RWPE2 (cell line): ENCODE data around the gene G3BP1.

Experiments
- ATAC-seq: fragments of 200-7000 bp; cut with Tn5 transposase; 3 replicates; pipeline ENCODE4 v1.9.1; 2021; ENCODE audit warnings: low read depth
- DNase-seq: peaks from one replicate; pipeline ENCODE4 v3.0.0-alpha.2; 2020; ENCODE audit warnings: low spot score
- H3K27ac ChIP-seq: fragments of 450-650 bp; 2 replicates; pipeline ENCODE4 v1.5.1; 2017; ENCODE audit warnings: mild to moderate bottlenecking; ENCODE audit not compliant: poor library complexity, severe bottlenecking
- H3K27me3 ChIP-seq: fragments of 250-450 bp; sonication (Bioruptor Pico); 2 replicates; pipeline ENCODE4 v1.5.1; 2021; ENCODE audit warnings: mild to moderate bottlenecking, moderate library complexity; ENCODE audit not compliant: insufficient read depth, poor library complexity, severe bottlenecking
- H3K36me3 ChIP-seq: fragments of 250-450 bp; sonication (Bioruptor Pico); 2 replicates; pipeline ENCODE4 v1.5.1; 2020; ENCODE audit warnings: low read depth, mild to moderate bottlenecking, moderate library complexity
- H3K4me1 ChIP-seq: fragments of 250-450 bp; sonication (Bioruptor Pico); 2 replicates; pipeline ENCODE4 v1.5.1; 2021; ENCODE audit warnings: mild to moderate bottlenecking, moderate library complexity; ENCODE audit not compliant: insufficient read depth, poor library complexity, severe bottlenecking
- H3K4me3 ChIP-seq: fragments of 250-450 bp; sonication (Bioruptor Pico); 2 replicates; pipeline ENCODE4 v1.5.1; 2021; ENCODE audit warnings: mild to moderate bottlenecking, moderate library complexity; ENCODE audit not compliant: severe bottlenecking
- H3K9me3 ChIP-seq: fragments of 250-450 bp; sonication (Bioruptor Pico); 2 replicates; pipeline ENCODE4 v1.5.1; 2021; ENCODE audit warnings: mild to moderate bottlenecking, moderate library complexity; ENCODE audit not compliant: severe bottlenecking
- TF ChIP-seq, protein P1 (sequence below): fragments of 450-650 bp; IDR thresholded peaks from one replicate; pipeline ENCODE4 v1.5.1; 2017; ENCODE audit warnings: mild to moderate bottlenecking, moderate library complexity; ENCODE audit not compliant: poor library complexity, severe bottlenecking

The G3BP1 gene

GRCh38 chr5:151819830-151820229 lies 48.1 kb downstream of the G3BP1 start:
- ATAC-seq: no peak
- H3K36me3 ChIP-seq: peaks cover 36% of the 10 kb centered on the region
- DNase-seq: no peak

GRCh38 chr5:151820271-151820670 lies 48.5 kb downstream of the G3BP1 start:
- TF ChIP-seq, protein P1, sequence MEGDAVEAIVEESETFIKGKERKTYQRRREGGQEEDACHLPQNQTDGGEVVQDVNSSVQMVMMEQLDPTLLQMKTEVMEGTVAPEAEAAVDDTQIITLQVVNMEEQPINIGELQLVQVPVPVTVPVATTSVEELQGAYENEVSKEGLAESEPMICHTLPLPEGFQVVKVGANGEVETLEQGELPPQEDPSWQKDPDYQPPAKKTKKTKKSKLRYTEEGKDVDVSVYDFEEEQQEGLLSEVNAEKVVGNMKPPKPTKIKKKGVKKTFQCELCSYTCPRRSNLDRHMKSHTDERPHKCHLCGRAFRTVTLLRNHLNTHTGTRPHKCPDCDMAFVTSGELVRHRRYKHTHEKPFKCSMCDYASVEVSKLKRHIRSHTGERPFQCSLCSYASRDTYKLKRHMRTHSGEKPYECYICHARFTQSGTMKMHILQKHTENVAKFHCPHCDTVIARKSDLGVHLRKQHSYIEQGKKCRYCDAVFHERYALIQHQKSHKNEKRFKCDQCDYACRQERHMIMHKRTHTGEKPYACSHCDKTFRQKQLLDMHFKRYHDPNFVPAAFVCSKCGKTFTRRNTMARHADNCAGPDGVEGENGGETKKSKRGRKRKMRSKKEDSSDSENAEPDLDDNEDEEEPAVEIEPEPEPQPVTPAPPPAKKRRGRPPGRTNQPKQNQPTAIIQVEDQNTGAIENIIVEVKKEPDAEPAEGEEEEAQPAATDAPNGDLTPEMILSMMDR: no peak
- ATAC-seq: no peak
- Histone ChIP-seq H3K36me3 (peaks cover 36% of the 10 kb centered on the region), H3K4me3 (no peak overlapping the region), H3K27me3 (no peaks in the 10 kb centered on the region), H3K9me3 (no peaks in the 10 kb centered on the region), H3K27ac (no peak overlapping the region), H3K4me1 (peaks cover 5% of the 10 kb centered on the region)
- DNase-seq: no peak

More at GRCh38 chr5:151819830-151820229, 48.1 kb downstream of the G3BP1 start:
- TF ChIP-seq, protein P1: no peak
- H3K9me3 ChIP-seq: no peaks in the 10 kb centered on the region
- H3K27me3 ChIP-seq: no peaks in the 10 kb centered on the region
- H3K4me1 ChIP-seq: peaks cover 5% of the 10 kb centered on the region
- no peak overlapping the region for H3K4me3 ChIP-seq
- no peak overlapping the region for H3K27ac ChIP-seq

- Histone ChIP-seq H3K27me3 (no peaks in the 10 kb centered on the region), H3K36me3 (peaks cover 39% of the 10 kb centered on the region), H3K4me1 (peaks cover 5% of the 10 kb centered on the region), H3K9me3 (no peaks in the 10 kb centered on the region), H3K27ac (no peak overlapping the region), H3K4me3 (no peak overlapping the region)
- DNase-seq (no peak), ATAC-seq (no peak)
- TF ChIP-seq, protein P1: no peak
Measured at GRCh38 chr5:151820903-151821302, 49.1 kb downstream of the G3BP1 start.

DNA sequence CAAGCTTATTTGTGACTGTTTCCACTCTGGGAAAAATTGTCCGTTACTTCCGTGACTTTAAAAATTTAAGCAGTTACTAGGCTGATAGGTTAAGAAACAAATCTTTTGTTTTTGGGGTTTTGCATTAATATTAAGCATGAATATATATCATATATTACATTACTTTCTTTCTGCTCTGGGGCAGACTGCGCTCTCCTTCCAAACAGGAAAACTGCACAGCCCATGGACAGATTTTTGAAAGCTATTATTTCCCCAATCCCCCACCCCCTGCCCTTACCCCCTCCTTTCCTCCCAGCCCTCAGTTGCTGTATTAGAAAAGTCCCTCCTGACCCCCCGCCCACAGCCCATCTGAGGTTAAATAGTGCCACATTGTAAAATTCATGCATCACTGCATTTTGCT lies 50.4 kb downstream of the G3BP1 start:
- TF ChIP-seq, protein P1: no peak
- H3K4me3 ChIP-seq: no peak overlapping the region
- peaks cover 5% of the 10 kb centered on the region for H3K4me1 ChIP-seq
- H3K27me3 ChIP-seq: no peaks in the 10 kb centered on the region
- no peak for ATAC-seq
- H3K9me3 ChIP-seq: no peaks in the 10 kb centered on the region
- peaks cover 38% of the 10 kb centered on the region for H3K36me3 ChIP-seq
- no peak for DNase-seq
- H3K27ac ChIP-seq: no peak overlapping the region

GRCh38 chr5:151825445-151825844 lies 53.7 kb downstream of the G3BP1 start:
- no peak for DNase-seq
- TF ChIP-seq, protein P1: peak; percentile 93
- no peaks in the 10 kb centered on the region for H3K4me1 ChIP-seq
- ATAC-seq: peak; percentile 75
- no peaks in the 10 kb centered on the region for H3K9me3 ChIP-seq
- H3K27ac ChIP-seq: no peak overlapping the region
- H3K36me3 ChIP-seq: peaks cover 61% of the 10 kb centered on the region
- no peaks in the 10 kb centered on the region for H3K27me3 ChIP-seq
- H3K4me3 ChIP-seq: no peak overlapping the region
